ENCODE data around the gene PDLIM4.

- no peak for TF ChIP-seq CTCF (IDR thresholded peaks at IDR 0.05; ENCODE audit: low read depth, low read length, poor library complexity, severe bottlenecking)
- no peak for TF ChIP-seq EZH2phosphoT487 (IDR thresholded peaks at IDR 0.05; ENCODE audit: borderline replicate concordance, low read length)
These were observed 35.5 kb upstream of the PDLIM4 start for GRCh38 chr5:132221781-132222648.
